Heart left ventricle (tissue), 13 donors: ENCODE results near the gene SLITRK1.

Experiments
- CTCF ChIP-seq, 12 donors: fragments of 200-600 bp; sonication (generic) in 4 of 12; IDR thresholded peaks; one replicate each; pipeline versions ENCODE4 v1.5.0 to v1.8.0; 2018 to 2022; ENCODE audit warnings: antibody characterized with exemption in 12 of 12, mild to moderate bottlenecking in 5 of 12
- POLR2A ChIP-seq, 2 donors: fragments of 450-650 bp; IDR thresholded peaks; one replicate each; pipeline ENCODE4 v1.6.1; 2017; ENCODE audit warnings: antibody characterized with exemption in 2 of 2, mild to moderate bottlenecking in 2 of 2, moderate library complexity in 2 of 2
- donor health status: ischemic (EF 13 %, LVEDD 7.1; RV severe dilation, severe dysfunction).
- donor health status: DM: no; HTN: yes; CAD: no.
- donor health status: DM: no; HTN: no; CAD: no.
- donor health status: ischemic (EF 25% LVEDD 6.9; RV normal size, moderate dysfunction).
- donor health status: ischemic (EF 25% LVEDD 5.7; RV mildly dilated, moderate dysfunction).
- donor health status: ischemic (EF 35%, LVEDD 5.7; RV mildly dilated, moderate dysfunction).
- donor health status: nonischemic (EF 11% LVEDD 7.7; RV severe dilation, severe dysfunction).
- donor health status: DM: yes; HTN: yes; CAD: no.
- donor health status: PGD.
- donor health status: ischemic (EF 29% LVEDD 5.4; RV normal size, mild dysfunction).
- donor health status: nonischemic (EF 23%, LVEDD 6.1; RV moderate dilation, normal function).

DNA sequence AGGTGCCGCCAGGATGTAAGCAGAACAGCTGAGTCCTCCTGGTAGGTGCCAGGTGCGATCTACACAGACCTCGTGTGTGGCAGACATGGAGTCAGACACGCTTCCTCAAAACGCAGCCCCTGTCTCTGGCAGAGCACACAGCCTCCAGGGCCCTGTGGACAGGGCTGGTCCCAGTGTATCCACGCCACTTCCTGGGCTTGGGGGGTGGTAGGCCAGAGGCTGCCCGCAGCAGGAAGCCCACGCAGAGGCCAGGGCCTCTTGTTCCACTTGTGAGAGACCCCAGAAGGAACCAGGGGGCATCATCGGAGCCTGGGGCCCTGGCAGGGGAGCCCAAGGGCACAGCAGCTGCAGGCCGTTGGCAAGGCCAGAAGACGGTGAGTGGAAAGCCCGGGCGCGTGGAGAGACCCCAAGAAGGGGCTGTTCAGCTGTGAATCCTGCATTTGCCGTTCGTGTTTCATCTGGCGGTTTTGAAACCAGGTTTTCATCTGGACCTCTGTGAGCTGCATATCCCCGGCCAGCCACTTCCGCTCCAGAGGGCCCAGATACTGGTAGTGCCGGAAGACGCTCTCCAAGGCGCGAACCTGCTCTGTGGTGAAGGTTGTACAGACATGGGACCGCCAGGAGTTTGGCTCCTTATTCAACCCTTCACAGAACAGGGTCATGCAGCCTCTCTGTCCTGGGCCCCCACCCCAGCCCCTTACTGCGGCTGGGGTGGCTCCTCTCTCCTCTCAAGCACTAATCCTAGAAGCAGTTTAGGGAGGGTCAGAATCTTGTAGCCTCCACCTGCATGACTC, 25.1 kb upstream of the SLITRK1 start:
- TF ChIP-seq CTCF (IDR thresholded peaks at IDR 0.05): no peak
- no peak for TF ChIP-seq POLR2A (IDR thresholded peaks at IDR 0.05)
